PC-3 (cell line): ENCODE measurements around the gene THBS4. TPM values are rescaled to one million over a fixed set of nuclear protein-coding genes. Genes with fewer than 3 reads are reported as not detected.

ENCODE experiments used
- ATAC-seq: fragments of 200-7000 bp; cut with Tn5 transposase; 2 replicates; pipeline ENCODE4 v1.9.1; 2020; ENCODE audit warnings: mild to moderate bottlenecking, moderate library complexity
- BruUV-seq: library from RNA; stranded (reverse); fragments of 400-500 nt; replicated peaks from 2 replicates; lab custom pipeline; 2021; lab: Mats Ljungman, UMichigan
- CTCF ChIA-PET: fragments of 300-600 bp; sonication (Branson Sonifier 250); formaldehyde crosslinking; loops from one replicate; lab custom pipeline; 2022; ENCODE audit warnings: antibody characterized with exemption; lab: Charles Lee
- POLR2A ChIA-PET: fragments of 300-600 bp; sonication (Branson Sonifier 250); formaldehyde crosslinking; loops from one replicate; lab custom pipeline; 2022; ENCODE audit warnings: antibody characterized with exemption; ENCODE audit not compliant: unreplicated experiment; lab: Charles Lee
- DNase-seq: peaks from one replicate; pipeline ENCODE4 v3.0.0-alpha.2; 2015
- H2AFZ ChIP-seq: fragments of 300-600 bp; sonication (generic); 2 replicates; pipeline ENCODE4 v1.6.0; 2016; ENCODE audit warnings: antibody characterized with exemption, low read length
- H3F3A ChIP-seq: fragments of 300-600 bp; sonication (generic); one replicate; pipeline ENCODE4 v1.6.0; 2017; ENCODE audit warnings: antibody characterized with exemption, low read length, control low read depth, mild to moderate bottlenecking; ENCODE audit not compliant: unreplicated experiment
- H3K27ac ChIP-seq: fragments of 300-600 bp; sonication (generic); 2 replicates; pipeline ENCODE4 v1.5.1; 2016; ENCODE audit warnings: mild to moderate bottlenecking, low read length
- H3K27me3 ChIP-seq: fragments of 300-600 bp; sonication (generic); 2 replicates; pipeline ENCODE4 v1.6.1; 2016; ENCODE audit warnings: low read length, mixed read lengths
- H3K36me3 ChIP-seq: fragments of 300-600 bp; sonication (generic); 2 replicates; pipeline ENCODE4 v1.6.1; 2016; ENCODE audit warnings: low read depth, mixed run types, low read length, mixed read lengths
- H3K4me1 ChIP-seq: fragments of 300-600 bp; sonication (generic); 2 replicates; pipeline ENCODE4 v1.5.1; 2016; ENCODE audit warnings: low read length; ENCODE audit not compliant: insufficient read depth
- H3K4me2 ChIP-seq: fragments of 300-600 bp; sonication (generic); 2 replicates; pipeline ENCODE4 v1.6.0; 2016; ENCODE audit warnings: low read length
- H3K4me3 ChIP-seq: fragments of 300-600 bp; sonication (generic); 2 replicates; pipeline ENCODE4 v1.5.1; 2016; ENCODE audit warnings: mild to moderate bottlenecking, low read length, mixed read lengths
- H3K79me2 ChIP-seq: fragments of 300-600 bp; sonication (generic); 2 replicates; pipeline ENCODE4 v1.6.1; 2017; ENCODE audit warnings: low read length, mixed read lengths
- H3K9ac ChIP-seq: fragments of 300-600 bp; sonication (generic); 2 replicates; pipeline ENCODE4 v1.6.0; 2016; ENCODE audit warnings: mild to moderate bottlenecking, low read length
- H3K9me2 ChIP-seq: fragments of 300-600 bp; sonication (generic); replicated peaks from 2 replicates; pipeline ENCODE4 v1.6.1; 2016; ENCODE audit warnings: mixed run types, low read length, mixed read lengths
- H3K9me3 ChIP-seq: fragments of 300-600 bp; sonication (generic); 2 replicates; pipeline ENCODE4 v1.6.1; 2016; ENCODE audit warnings: low read length, mixed read lengths
- H4K20me1 ChIP-seq: fragments of 300-600 bp; sonication (generic); 2 replicates; pipeline ENCODE4 v1.6.1; 2016; ENCODE audit warnings: low read length, mixed read lengths
- CTCF ChIP-seq: fragments of 300-600 bp; sonication (generic); conservative IDR thresholded peaks from 2 replicates; pipeline ENCODE4 v1.5.1; 2017; ENCODE audit warnings: antibody characterized with exemption, low read depth, mild to moderate bottlenecking, low read length
- EZH2 ChIP-seq: fragments of 300-600 bp; sonication (generic); IDR thresholded peaks from one replicate; pipeline ENCODE4 v1.6.1; 2017; ENCODE audit warnings: antibody characterized with exemption, mild to moderate bottlenecking, low read length; ENCODE audit not compliant: unreplicated experiment
- EZH2phosphoT487 ChIP-seq: fragments of 300-600 bp; sonication (generic); IDR thresholded peaks from 2 replicates; pipeline ENCODE4 v1.6.1; 2018; ENCODE audit warnings: mild to moderate bottlenecking, antibody characterized with exemption, low read length, borderline replicate concordance
- intact Hi-C: fragments of 100-400 bp; cut with micrococcal nuclease; formaldehyde crosslinking; loops from 2 replicates; pipeline ENCODE4 v1.9.0; 2023
- total RNA-seq: library from RNA; depleted of rRNA; stranded (reverse); fragments of >200 nt; gene quantifications from 2 replicates; pipeline ENCODE4 v1.2.3, GENCODE V29; 2014

THBS4 gene
- total RNA-seq, 1 experiment from 2014 or later, result 0.29 TPM

- no TSS peak for BruUV-seq
- H3K27me3 ChIP-seq, result no peaks in the 10 kb centered on the region
- 0 out of 2 replicates have a peak overlapping the region, but pooled peaks have one; percentile 14 for H3K9ac ChIP-seq
- no peaks in the 10 kb centered on the region for H4K20me1 ChIP-seq
- no peaks in the 10 kb centered on the region for H3K36me3 ChIP-seq
- ATAC-seq (peak; percentile 77), DNase-seq (peak; percentile 73)
- H3K79me2 ChIP-seq, result no peaks in the 10 kb centered on the region
- H3K4me2 ChIP-seq, result peak overlapping the region; percentile 90
- H3F3A ChIP-seq, result no peaks in the 10 kb centered on the region
- no peaks in the 10 kb centered on the region for H3K9me2 ChIP-seq
- no peak for TF ChIP-seq EZH2
- no peak for TF ChIP-seq EZH2phosphoT487
- peak; percentile 88 for TF ChIP-seq CTCF
- H3K27ac ChIP-seq, result no peak overlapping the region
- ChIA-PET POLR2A (no interaction called here), CTCF (interaction anchor here (0.6 to 1.5 kb wide), 9 partner anchors 9 to 1062 kb away, joined by 3 to 13 read pairs (median 4); no protein-coding TSS in a partner anchor)
- peak overlapping the region; percentile 82 for H2AFZ ChIP-seq
- intact Hi-C loops, result loop anchor here (1.0 to 10.0 kb wide), 6 partner anchors 91 to 1062 kb away; partner anchors contain the start of gene MTX3
- no peaks in the 10 kb centered on the region for H3K9me3 ChIP-seq
- no peaks in the 10 kb centered on the region; the same call in 1 of the 2 replicates for H3K4me1 ChIP-seq
- peak overlapping the region; percentile 62 for H3K4me3 ChIP-seq
Measured at GRCh38 chr5:80082731-80083100, 47.6 kb downstream of the THBS4 start.

- Histone ChIP-seq H4K20me1 (no peaks in the 10 kb centered on the region), H3K4me1 (no peaks in the 10 kb centered on the region; the same call in 1 of the 2 replicates), H3K36me3 (no peaks in the 10 kb centered on the region), H2AFZ (peak overlapping the region; percentile 82), H3K9ac (0 out of 2 replicates have a peak overlapping the region, but pooled peaks have one; percentile 14), H3K9me2 (no peaks in the 10 kb centered on the region), H3K4me2 (peak overlapping the region; percentile 90), H3F3A (no peaks in the 10 kb centered on the region), H3K4me3 (peak overlapping the region; percentile 62), H3K9me3 (no peaks in the 10 kb centered on the region), H3K27ac (no peak overlapping the region), H3K27me3 (no peaks in the 10 kb centered on the region), H3K79me2 (no peaks in the 10 kb centered on the region)
- TF ChIP-seq EZH2phosphoT487, result no peak
- TF ChIP-seq CTCF, result peak; percentile 73
- intact Hi-C loops, result loop anchor here (1.0 to 10.0 kb wide), 6 partner anchors 92 to 1062 kb away; partner anchors contain the start of gene MTX3
- CTCF ChIA-PET, result interaction anchor here (0.5 to 1.5 kb wide), 13 partner anchors 9 to 1062 kb away, joined by 3 to 15 read pairs (median 4); no protein-coding TSS in a partner anchor
- peak; percentile 87 for ATAC-seq
- peak; percentile 76 for DNase-seq
- POLR2A ChIA-PET, result no interaction called here
- no TSS peak for BruUV-seq
Measured at GRCh38 chr5:80083101-80083890, 48.1 kb downstream of the THBS4 start.

GRCh38 chr5:80090884-80091166 is 55.7 kb downstream of the THBS4 start:
- H3K9ac ChIP-seq, result no peak overlapping the region
- CTCF ChIA-PET, result interaction anchor here (1.9 kb wide), 1 partner anchor 217 kb away, joined by 40 read pairs; no protein-coding TSS in a partner anchor
- no peaks in the 10 kb centered on the region for H3K4me1 ChIP-seq
- H3F3A ChIP-seq, result no peaks in the 10 kb centered on the region
- DNase-seq (no peak), ATAC-seq (no peak)
- no peaks in the 10 kb centered on the region for H3K79me2 ChIP-seq
- no peaks in the 10 kb centered on the region for H3K9me2 ChIP-seq
- H3K4me2 ChIP-seq, result no peak overlapping the region
- no peaks in the 10 kb centered on the region for H3K27me3 ChIP-seq
- no peaks in the 10 kb centered on the region for H4K20me1 ChIP-seq
- H2AFZ ChIP-seq, result no peak overlapping the region
- no peaks in the 10 kb centered on the region for H3K36me3 ChIP-seq
- no TSS peak for BruUV-seq
- TF ChIP-seq EZH2phosphoT487, result no peak
- no peak for TF ChIP-seq EZH2
- TF ChIP-seq CTCF, result no peak
- H3K4me3 ChIP-seq, result no peak overlapping the region
- no peak overlapping the region for H3K27ac ChIP-seq
- intact Hi-C loops, result loop anchor here (1.0 to 5.0 kb wide), 3 partner anchors 86 to 216 kb away; no protein-coding TSS in a partner anchor
- no peaks in the 10 kb centered on the region for H3K9me3 ChIP-seq
- POLR2A ChIA-PET, result no interaction called here
